AG08395 (cell line): ENCODE measurements around the gene PGAM1.
A peak's percentile ranks its signal among the peaks of the same experiment; 100 is the strongest.
"Not testable (repeated sequence)": the region's sequence is repeated elsewhere in the genome, so short reads cannot be mapped to it uniquely, and the experiment has no call there.

ENCODE experiments used
- DNase-seq: peaks from one replicate; pipeline ENCODE4 v3.0.0; 2012; ENCODE audit warnings: mixed read lengths, low spot score

Gene PGAM1

DNA sequence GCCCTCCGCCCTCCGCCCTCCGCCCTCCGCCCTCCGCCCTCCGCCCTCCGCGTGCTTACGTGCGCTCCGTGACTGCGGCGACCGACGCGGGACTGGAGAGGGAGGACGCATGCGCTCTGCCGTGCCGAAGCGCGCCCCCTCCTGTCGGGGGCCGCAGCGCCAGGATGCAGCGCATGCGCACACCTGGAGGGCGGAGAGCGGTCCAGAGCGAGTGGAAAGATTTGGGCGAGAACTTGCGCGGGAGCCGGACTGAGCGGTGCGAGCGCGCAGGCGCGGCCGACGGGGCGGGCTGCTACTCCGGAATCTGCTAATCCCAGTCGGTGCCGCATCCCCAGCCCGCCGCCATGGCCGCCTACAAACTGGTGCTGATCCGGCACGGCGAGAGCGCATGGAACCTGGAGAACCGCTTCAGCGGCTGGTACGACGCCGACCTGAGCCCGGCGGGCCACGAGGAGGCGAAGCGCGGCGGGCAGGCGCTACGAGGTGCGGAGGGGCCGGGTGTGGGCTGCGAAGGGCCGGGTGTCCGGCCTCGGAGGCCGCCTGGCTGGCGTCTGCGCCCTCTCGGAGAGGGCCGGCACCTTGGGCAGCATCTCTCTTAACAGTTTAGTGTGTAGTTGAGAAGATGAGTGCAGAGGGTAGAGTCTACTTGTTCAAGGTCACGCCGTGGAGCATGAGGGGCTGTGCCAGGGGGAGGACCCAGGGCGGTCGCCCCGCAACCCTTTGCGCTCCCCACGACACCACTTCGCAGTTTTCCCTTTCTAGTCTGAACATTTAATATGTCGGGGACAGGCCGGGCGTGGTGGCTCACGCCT, at the start of gene PGAM1:
Gene PGAM1, plus strand, starts transcription at position 228 of the 812 bp plus-strand sequence. Its CDS starts 117 bp downstream, at position 345.
- DNase-seq: peak; percentile 100

DNA sequence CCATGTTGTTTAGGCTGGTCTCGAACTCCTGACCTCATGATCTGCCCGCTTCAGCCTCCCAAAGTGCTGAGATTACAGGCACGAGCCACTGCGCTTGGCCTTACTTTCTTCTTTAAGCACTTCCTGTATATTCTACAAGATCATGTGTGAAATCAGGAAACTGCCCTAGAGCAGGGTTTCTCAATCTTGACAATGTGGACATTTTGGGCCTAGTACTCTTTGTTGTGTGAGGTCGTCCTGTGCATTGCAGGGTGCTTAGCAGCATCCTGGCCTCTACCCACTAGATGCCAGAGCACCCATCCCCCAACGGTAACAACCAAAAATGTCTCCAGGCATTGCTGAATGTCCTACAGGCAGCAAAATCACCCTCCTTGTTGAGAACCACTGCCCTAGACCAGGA, 49.6 kb upstream of the PGAM1 start:
- DNase-seq: no peak

DNA sequence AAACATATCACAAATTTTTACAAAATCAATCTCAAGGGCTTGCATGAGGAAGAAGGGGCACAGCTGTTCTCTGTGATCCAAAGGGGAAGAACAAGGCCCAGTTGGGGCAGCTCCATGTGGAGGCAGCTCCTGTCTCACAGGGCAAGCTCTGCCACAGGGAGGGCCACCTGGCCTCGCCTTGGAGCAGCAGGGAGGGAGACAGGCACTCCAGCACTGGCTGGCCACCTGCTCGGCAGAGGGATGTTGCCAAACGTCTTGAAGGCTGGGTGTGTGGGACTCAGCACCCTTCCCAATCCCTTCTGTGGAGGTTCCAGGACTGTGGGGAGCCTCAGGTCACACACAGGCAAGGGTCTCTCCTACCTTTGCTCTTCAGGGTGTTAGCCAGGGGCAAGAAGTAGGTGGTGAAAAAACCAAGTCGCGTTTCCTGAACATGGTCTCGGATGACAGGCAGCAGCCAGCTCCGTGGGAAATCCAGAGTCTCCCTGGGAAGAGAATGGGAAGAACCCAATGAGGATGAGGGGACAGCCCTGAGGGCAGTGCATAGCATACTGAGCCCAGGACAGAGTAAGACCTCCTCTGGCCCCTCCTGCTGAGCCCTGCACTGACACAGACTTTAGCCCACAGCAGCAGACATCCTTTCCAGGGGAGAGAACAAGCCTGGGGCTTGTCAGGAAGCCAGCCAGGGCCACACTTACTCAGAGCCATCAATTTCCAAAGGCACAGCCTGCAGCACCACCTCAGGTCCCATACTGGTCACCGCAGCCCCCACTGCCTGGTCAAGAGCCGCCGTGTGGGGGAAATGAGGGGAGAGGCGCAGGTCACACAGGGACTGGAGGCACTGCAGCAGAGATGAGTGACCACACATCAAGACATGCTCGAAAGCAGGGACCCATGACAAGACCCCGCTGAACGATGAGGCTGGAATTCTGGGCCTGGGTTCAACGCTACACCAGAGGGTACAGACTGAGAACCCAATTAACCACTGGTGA, 46.8 kb upstream of the PGAM1 start:
- DNase-seq: no peak

DNA sequence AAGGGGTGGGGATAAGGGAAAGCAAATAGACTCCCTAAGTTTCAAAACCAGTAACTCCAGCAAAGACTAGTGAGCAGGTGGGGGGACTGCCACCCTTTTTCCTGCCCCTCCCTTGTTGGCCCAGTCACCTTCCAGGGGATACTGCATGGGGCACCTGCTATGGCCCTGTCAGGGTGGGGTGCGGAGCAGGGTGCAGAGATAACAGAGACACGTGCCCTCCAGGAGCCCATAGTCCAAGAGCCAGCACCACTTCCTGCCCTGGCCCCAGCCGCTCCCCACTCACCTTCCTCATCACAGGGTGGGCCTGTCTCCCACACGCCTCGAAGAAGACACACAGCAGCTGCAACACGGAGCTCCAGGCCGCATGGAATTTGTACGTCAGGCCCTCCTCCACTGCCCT, 45.5 kb upstream of the PGAM1 start:
- DNase-seq: no peak

DNA sequence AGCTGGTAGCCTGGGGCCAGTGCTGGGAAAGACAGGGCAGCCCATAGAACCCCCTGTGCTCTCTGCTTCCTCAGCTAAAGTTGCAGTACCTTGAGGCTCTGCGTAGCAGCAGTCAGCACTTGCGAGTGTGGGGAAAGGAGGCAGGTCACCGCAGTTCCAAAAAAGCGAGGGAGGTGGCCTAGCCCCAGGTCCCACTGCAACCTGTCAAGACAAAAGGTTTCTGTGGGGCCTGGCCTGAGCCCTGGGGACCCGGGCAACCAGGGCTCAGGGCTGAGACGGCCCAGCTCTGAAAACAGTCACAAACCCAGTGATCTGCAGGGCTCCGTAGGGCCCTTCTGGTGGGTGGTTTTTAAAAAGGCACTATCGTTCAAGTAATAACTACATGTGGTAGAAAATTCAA, 44.4 kb upstream of the PGAM1 start:
- no peak for DNase-seq

DNA sequence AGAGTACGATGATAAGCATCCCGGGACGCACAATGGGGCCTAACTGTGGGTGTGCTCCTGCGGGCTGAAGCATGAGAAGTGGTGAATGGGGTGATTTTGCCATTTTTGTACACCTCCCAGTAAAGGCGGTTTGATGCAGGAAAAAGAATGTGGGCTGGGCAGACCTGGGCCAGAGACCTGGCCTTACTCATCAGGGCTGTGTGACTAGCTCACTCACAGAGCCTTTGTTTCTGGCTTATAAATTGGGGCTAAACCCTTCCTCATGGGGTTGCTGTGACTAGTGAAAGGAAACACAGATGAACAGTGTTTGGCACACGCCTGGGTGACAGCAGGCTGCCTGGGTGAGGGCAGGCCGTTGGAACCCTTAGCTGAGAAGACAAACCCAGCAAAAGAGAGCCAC, 42.8 kb upstream of the PGAM1 start:
- no peak for DNase-seq

DNA sequence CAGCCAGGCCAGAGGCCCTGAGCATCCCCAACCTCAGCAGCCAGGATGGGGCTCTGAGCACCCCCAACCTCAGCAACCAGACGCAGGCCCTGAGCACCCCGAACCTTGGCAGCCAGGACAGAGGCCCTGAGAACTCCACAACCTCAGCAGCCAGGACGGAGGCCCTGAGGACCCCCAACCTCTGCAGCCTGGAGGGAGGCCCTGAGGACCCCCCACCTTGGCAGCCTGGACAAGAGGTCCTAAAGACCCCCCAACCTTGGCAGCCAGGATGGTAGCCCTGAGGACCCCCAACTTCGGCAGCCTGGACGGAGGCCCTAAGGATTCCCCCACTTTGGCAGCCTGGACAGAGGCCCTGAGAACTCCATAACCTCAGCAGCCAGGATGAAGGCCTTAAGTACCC, 41.8 kb upstream of the PGAM1 start:
- DNase-seq: no peak

DNA sequence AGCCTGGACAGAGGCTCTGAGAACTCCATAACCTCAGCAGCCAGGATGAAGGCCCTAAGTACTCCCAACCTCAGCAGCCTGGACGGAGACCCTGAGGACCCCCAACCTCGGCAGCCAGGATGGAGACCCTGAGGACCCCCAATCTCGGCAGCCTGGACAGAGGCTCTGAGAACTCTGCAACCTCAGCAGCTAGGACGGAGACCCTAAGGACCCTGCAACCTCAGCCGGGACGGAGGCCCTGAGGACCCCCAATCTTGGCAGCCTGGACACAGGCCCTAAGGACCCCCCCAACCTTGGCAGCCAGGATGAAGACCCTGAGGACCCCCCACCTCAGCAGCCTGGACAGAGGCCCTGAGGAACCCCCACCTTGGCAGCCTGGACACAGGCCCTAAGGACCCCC, 41.4 kb upstream of the PGAM1 start:
- DNase-seq: no peak

DNA sequence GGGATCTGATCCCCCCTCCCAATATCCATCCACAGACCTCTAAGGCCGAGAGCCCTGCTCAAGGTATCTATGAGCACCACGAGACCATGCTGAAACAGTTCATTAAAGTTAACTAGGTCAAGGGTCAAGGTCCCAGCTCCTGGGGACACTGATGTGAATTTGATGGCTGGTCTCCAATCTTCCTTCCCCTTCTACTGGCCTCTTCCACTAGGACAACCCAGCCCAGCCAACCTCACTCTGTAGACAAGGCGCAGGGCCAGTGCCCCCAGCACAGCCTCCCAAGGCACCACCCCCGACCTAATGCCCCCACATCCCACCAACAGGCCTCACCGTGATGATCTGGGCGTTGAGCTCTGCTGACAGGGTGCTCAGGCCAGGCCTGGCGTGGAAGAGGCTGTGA, 40.4 kb upstream of the PGAM1 start:
- no peak for DNase-seq

DNA sequence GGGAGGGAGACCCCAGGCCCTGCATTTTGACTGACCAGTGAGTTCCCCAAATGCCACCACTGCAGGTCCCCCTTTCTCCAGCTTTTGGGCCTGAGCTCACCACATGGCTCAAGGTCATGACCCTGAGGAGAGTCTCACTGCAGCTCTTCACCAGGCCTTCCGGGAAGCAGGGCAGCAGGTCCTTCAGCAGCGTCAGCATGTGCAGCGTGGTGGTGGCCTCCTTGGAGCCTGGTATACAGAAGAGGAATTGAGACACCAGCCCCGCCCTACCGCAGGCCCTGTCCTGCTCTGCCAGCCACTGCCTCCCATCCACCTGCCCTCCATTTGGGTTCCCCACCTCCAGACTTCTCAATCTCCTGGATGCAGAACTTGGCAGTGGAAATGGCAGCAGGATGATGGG, 37.8 kb upstream of the PGAM1 start:
- no peak for DNase-seq

DNA sequence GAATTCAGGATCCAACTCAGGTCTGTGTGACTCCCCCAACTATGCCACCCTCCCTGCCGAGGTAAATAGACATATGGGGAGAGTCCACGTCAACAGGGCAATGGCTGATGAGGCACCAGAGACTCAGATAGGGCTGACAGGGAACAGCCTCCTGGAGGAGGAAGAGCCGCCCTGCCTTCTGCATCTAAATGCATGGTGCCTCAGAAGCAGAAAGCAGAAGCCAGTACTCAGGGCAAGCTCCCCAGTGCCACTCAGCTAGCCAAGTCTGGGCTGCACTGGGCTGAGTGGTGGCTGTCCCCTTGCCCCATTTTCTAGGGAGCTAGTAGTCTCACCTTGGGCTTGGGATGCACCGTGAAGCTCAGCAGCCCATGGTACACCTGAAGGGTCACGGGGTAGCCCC, 35.9 kb upstream of the PGAM1 start:
- no peak for DNase-seq

DNA sequence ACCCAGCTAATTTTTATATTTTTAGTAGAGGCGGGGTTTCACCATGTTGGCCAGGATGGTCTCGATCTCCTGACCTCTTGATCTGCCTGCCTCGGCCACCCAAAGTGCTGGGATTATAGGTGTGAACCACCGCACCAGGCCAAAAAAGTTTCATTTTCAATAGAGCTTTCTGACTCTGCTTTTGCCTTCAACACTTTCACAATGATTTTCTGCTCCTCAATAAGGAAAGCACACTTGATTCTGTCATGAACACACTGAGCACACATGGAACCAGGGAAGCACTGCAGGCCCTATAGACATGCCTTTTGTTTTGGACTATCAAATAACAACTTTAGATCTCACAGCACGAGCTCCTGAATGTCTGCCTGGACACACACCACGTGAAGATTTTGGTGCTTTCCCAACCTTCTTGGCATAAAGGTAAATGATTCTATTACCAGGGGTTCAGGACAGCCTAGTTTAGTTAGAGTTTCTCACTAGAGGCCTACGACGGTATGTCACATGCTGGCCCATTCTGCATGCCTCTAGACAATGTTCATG, 32.9 kb upstream of the PGAM1 start:
- DNase-seq: no peak

DNA sequence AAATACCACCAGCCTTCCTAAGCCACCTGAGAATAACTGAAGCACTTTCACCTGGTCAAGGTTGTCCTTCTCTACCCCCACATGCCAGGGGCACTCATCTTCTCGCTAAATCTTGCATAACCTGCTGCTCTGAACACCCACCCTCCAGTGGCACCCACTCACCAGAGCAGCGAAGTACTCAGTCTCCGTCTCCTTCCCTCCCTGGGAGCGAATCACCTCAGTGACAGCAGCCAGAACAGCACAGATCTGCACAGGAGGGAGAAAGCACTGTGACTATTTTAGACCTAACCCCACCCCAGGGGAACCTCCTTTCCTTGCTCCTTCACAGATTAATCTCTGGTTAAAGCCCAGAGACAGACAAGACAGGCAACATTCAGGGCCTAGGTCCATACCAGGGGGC, 29.9 kb upstream of the PGAM1 start:
- no peak for DNase-seq

DNA sequence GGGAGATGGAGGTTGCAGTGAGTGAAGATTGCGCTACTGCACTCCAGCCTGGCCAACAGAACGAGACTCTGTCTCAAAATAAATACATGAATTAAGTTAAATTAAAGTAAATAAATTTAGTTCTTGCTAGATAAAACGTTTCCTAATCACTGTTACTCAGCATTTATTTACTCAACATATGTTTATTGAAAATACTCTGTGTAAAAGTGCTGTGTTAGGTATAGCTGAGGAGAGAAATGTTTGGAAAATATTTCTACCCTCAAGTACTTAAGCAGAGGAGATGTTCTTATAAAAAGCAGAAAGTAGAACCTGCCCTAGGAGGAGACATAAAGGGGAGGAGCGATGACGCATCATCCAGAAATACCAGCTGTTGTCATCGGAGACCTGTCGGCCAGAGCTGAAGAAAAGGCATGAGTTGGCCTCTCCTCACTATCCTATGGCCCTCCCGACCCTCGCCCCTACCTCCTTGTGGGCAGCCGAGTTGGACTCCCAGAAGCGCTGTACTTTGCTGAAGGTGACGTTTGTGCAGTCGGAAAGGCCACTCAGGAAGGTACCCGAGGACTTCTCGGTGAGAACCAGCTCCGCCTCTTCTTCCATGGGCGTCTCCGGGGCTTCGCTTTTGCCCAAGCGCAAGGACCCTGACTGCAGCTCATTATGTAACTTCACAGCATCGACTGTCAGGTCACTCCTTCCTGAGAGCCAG, 26.0 kb upstream of the PGAM1 start:
- DNase-seq: peak; percentile 64

DNA sequence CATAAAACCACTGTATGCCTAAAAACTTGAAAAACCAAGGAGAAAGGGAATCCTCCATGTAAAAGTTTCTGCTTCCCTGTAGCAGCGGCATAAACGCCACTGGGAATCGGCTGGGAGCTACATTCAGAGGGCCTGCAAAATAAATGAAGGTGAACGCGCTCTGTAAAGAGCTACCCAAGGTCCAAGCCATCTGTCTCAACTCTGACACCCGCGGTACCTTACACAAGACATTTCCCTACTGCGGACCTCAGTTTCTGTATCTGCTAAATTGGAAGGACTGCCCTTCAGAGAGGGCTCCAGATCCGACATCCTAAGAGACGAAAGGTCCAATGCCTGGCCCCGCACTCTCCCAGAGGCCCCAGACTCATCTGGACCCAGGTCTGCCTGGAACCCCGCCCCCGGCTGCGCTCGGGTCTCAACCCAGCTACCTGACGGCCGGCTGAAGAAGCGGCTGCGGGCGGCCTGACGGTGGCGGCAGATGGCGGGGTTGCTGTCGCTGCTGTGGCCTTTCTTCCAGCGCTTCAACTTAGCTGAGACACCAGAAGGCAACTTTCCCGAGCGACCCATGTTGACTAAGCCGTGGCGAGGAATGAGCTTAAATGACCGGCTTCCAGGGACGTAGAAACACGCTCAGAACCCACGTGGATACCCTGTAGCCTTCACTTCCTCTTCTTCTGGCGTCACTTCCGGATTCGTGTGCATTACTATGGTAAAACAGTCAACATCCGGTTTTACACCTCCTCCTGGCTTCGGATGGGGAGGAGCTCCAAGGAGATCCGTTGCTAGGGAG, 25.1 kb upstream of the PGAM1 start, which contains the start of gene RRP12:
Gene RRP12, minus strand, starts transcription at position 676 of the 790 bp plus-strand sequence. Its CDS starts 109 bp downstream, at position 567.
- DNase-seq: peak; percentile 99

DNA sequence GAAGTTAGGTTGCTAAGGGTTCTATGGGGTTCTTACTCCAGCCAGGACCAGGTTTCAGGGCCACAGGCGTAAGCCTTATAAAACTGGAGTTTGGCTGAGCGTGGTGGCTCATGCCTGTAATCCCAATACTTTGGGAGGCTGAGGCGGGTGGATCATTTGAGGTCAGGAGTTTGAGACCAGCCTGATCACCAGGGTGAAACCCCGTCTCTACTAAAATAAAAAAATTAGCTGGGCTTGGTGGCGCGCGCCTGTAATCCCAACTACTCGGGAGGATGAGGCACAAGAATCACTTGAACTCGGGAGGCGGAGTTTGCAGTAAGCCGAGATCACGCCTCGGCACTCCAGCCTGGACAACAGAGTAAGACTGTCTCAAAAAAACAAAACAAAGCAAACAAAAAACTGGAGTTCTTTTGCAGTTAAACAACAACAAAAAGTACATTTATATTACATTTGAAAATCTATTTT, 24.5 kb upstream of the PGAM1 start:
- no peak for DNase-seq

DNA sequence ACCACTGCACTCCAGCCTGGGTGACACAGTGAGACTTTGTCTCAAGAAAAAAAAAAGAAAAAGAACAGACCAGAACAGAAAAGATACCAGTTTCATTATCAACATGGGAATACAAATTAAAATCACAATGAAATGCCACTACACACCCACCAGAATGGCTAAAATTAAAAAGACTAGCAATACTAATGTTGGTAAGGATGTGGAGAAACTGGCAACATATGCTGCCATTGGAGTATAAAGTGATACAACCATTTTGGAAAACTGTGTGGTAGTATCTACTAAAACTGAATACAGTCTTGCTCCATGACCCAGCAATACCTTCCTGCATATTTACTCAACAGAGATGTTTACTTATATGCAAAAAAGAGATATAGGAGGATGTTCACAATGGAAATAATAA, 21.9 kb upstream of the PGAM1 start:
- no peak for DNase-seq

DNA sequence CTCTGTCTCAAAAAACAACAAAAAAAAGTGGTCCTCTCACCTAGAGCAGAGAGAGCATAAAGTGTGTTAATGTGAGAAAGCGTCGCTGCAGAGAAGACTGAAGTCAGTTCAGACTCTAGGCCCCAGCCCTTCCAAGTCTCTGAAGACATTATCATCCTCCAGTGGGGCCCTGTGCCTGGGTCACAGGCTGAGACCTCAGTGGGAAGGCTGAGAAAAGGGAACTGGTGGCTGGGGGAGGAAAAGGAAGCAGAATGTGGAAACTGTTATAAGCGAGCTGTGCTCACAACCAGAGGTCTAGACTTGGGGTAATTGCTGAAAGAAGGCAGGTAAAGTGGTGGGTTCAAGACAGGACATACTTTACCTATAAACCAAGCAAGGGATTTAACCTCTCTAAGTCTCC, 19.9 kb upstream of the PGAM1 start:
- DNase-seq: no peak

DNA sequence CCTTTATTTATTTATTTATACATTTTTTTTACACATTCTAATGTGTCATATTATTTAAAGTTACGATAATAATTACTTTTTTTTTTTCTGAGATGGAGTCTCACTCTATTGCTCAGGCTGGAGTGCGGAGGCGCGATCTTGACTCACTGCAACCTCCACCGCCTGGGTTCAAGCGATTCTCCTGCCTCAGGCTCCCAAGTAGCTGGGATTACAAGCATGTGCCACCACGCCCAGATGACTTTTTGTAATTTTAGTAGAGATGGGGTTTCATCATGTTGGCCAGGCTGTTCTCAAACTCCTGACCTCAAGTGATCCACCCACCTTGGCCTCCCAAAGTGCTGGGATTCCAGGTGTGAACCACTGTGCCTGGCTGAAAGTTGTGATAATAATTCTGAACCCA, 19.5 kb upstream of the PGAM1 start:
- DNase-seq: not testable (repeated sequence)

DNA sequence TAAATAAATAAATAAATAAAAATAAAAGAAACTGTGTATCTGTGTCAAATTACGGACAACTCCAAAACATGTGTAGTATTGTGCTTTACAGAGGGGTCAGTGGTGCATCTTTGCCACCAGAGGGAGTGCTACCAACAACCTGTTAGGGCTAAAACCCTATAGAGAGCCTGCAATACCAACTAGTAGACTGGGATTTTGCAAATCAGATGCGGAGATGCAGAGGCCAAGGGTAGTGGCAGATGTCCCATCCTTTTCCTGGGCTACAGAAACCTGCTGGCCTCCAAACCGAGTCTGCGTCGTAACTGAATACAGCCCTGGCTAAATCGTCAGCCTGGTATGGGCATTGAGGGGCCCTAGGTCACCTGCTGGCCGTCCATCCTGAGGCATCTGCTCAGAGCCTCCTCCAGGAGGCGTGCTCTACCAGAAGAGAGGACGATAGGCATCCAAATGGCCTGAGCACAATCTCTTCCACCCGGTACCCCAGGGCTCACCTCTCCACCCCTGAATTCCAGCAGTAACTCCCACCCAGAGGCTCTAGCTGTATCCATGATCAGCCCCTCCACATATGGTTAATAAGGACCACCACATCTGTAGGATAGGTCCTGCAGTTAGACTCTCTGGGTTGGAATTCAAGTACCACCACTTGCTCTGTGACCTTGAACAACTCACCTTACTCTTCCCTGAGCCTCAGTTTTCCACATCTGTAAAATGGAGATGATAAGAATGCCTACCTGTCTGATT, 18.6 kb upstream of the PGAM1 start:
- peak; percentile 86 for DNase-seq

DNA sequence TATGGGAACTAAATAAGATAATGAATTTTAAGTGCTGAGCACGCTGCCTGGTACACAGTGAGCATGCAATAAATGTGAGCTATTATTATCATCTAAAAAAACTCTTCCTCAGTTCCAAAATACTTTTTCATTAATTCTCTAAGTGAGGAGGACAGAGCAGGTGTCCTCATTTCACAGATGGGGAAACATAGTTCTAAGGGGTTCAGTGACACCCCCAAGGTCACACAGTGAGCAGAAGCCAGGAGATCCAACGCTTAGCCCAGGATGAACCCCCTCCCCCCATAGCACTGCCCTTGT, 18.1 kb upstream of the PGAM1 start:
- DNase-seq: no peak
